Lung (tissue), 12 donors: Measurements from ENCODE around the gene OR6Y1. TPM values are rescaled to one million over a fixed set of nuclear protein-coding genes. Genes with fewer than 3 reads are reported as not detected.

ENCODE experiments used
- ATAC-seq: fragments of 200-7000 bp; cut with Tn5 transposase; one replicate; pipeline ENCODE4 v1.9.1; 2020; ENCODE audit warnings: moderate number of reproducible peaks; ENCODE audit not compliant: insufficient read depth, low FRiP score
- DNase-seq, 3 donors: peaks; one replicate each; pipeline ENCODE4 v3.0.0-alpha.2; 2013 to 2017
- H3K27ac ChIP-seq, 2 donors: one replicate each; pipeline ENCODE4 v1.5.1; 2013; ENCODE audit warnings: mild to moderate bottlenecking in 2 of 2, moderate library complexity in 2 of 2, control low read depth in 1 of 2, inconsistent platforms in 1 of 2, low read depth in 1 of 2, low read length in 1 of 2
- H3K27me3 ChIP-seq, 3 donors: one replicate each; pipeline ENCODE4 v1.5.1; 2013; ENCODE audit warnings: low read length in 2 of 3; ENCODE audit not compliant: control insufficient read depth in 3 of 3, insufficient read depth in 3 of 3
- H3K36me3 ChIP-seq, 4 donors: one replicate each; pipeline ENCODE4 v1.5.1; 2013; ENCODE audit warnings: low read length in 4 of 4, mild to moderate bottlenecking in 1 of 4, moderate library complexity in 1 of 4; ENCODE audit not compliant: control insufficient read depth in 4 of 4, insufficient read depth in 4 of 4
- H3K4me1 ChIP-seq, 5 donors: one replicate each; pipeline ENCODE4 v1.5.1; 2013; ENCODE audit warnings: low read length in 5 of 5, mild to moderate bottlenecking in 2 of 5, moderate library complexity in 1 of 5; ENCODE audit not compliant: control insufficient read depth in 5 of 5, insufficient read depth in 5 of 5
- H3K4me3 ChIP-seq: one replicate; pipeline ENCODE4 v1.5.1; 2013; ENCODE audit warnings: mild to moderate bottlenecking, control low read depth, moderate library complexity
- H3K9ac ChIP-seq, 2 donors: one replicate each; pipeline ENCODE4 v1.5.1; 2013; ENCODE audit warnings: low read length in 2 of 2, control low read depth in 1 of 2; ENCODE audit not compliant: insufficient read depth in 1 of 2
- H3K9me3 ChIP-seq, 4 donors: one replicate each; pipeline ENCODE4 v1.5.1; 2013; ENCODE audit warnings: low read length in 3 of 4, mild to moderate bottlenecking in 1 of 4, moderate library complexity in 1 of 4; ENCODE audit not compliant: control insufficient read depth in 4 of 4, insufficient read depth in 3 of 4
- WGBS, 2 donors: extraction: QIAGEN DNeasy Blood & Tissue Kit; methylation state at CpG; one replicate each; pipeline ENCODE4 v1.1.7; 2013; 5-methylcytosine and 5-hydroxymethylcytosine counted together
- polyA plus RNA-seq, 2 donors: library from polyadenylated mRNA; stranded (reverse); fragments of 200-250 nt; gene quantifications; one replicate each; pipeline ENCODE4 v1.2.1, GENCODE V29; 2013
- total RNA-seq, 2 donors: library from RNA; depleted of rRNA in 1 of 2; stranded (reverse); fragments of >200 nt in 1 of 2; gene quantifications; one replicate each; pipeline ENCODE4 v1.2.1, GENCODE V29; 2014 to 2021
- TF ChIP-seq, protein P1 (sequence below): IDR thresholded peaks from 2 replicates; pipeline ENCODE4 v1.5.1; 2012; ENCODE audit warnings: mild to moderate bottlenecking; ENCODE audit errors: control extremely low read depth, extremely low read depth
- donor health status: control.
- donor health status: control.
- donor health status: Bipolar disorder and iron deficiency.
- donor health status: healthy.
- donor health status: DM: yes; HTN: yes; CAD: no.

The OR6Y1 gene
- total and polyA plus RNA-seq, 4 donors, result not detected

DNA sequence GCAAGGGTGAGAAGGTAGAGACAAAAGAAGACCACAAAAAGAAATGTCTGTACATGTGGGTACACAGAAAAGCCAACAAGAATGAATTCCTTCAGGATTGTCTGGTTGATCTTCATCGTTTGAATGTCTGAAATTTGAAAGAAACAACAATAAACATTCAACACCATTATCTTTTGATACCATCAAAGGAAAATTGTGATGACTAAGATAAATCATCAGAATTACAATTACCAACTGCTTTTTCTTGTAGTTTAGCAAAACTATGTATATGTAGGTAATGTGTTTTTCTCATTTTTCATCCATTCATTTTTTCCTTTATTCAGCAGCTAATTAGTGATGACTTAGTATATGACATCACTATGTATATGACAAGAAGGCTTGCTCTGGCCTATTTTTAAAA is 25.5 kb upstream of the OR6Y1 start, which contains the start of gene OR10X1:
Gene OR10X1 (minus strand): TSS at position 167 of the 400 bp plus-strand sequence. CDS start 0 bp downstream, at position 167.
- Histone ChIP-seq H3K9ac (no peak within 1 kb of the TSS), H3K27me3 (no peaks in the 10 kb centered on the region), H3K9me3 (peaks cover 0 to 2% (median 0%) of the 10 kb centered on the region in 4 donors), H3K4me1 (no peaks in the 10 kb centered on the region), H3K4me3 (no peak within 1 kb of the TSS), H3K27ac (no peak within 1 kb of the TSS), H3K36me3 (no peaks in the 10 kb centered on the region)
- 73 to 79% methylated on average over 1 of the region's 1 CpG for WGBS, 2 donors
- ATAC-seq (no peak), DNase-seq (no peak)
- TF ChIP-seq, protein P1, sequence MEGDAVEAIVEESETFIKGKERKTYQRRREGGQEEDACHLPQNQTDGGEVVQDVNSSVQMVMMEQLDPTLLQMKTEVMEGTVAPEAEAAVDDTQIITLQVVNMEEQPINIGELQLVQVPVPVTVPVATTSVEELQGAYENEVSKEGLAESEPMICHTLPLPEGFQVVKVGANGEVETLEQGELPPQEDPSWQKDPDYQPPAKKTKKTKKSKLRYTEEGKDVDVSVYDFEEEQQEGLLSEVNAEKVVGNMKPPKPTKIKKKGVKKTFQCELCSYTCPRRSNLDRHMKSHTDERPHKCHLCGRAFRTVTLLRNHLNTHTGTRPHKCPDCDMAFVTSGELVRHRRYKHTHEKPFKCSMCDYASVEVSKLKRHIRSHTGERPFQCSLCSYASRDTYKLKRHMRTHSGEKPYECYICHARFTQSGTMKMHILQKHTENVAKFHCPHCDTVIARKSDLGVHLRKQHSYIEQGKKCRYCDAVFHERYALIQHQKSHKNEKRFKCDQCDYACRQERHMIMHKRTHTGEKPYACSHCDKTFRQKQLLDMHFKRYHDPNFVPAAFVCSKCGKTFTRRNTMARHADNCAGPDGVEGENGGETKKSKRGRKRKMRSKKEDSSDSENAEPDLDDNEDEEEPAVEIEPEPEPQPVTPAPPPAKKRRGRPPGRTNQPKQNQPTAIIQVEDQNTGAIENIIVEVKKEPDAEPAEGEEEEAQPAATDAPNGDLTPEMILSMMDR, result no peak

DNA sequence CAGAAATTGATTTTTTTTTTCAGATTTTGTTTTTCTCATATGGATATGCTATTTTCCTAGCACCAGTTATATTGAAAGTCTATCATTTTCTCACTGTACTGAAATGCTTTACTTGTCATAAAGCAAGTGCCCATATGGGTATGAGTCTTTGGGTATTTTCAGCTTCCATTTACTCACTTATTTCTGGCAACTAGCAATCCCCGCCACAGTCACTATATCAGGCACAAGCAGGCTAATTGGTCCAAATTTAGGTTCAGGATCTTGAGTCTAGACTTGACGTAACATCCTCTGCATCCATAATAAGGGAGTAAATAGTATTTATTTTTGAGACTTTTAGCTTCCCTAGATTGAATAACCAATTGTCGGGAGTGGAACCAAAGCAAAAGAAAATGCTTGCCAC is 23.4 kb upstream of the OR6Y1 start:
- TF ChIP-seq, protein P1, result no peak
- ATAC-seq (no peak), DNase-seq (no peak)
- peaks cover 0 to 2% (median 0%) of the 10 kb centered on the region in 4 donors for H3K9me3 ChIP-seq
- no peak overlapping the region for H3K4me3 ChIP-seq
- WGBS, 2 donors, result 90 to 96% methylated on average over 3 of the region's 3 CpGs
- H3K27ac ChIP-seq, result no peak overlapping the region
- no peaks in the 10 kb centered on the region for H3K36me3 ChIP-seq
- H3K27me3 ChIP-seq, result no peaks in the 10 kb centered on the region
- H3K4me1 ChIP-seq, result no peaks in the 10 kb centered on the region
- no peak overlapping the region for H3K9ac ChIP-seq

DNA sequence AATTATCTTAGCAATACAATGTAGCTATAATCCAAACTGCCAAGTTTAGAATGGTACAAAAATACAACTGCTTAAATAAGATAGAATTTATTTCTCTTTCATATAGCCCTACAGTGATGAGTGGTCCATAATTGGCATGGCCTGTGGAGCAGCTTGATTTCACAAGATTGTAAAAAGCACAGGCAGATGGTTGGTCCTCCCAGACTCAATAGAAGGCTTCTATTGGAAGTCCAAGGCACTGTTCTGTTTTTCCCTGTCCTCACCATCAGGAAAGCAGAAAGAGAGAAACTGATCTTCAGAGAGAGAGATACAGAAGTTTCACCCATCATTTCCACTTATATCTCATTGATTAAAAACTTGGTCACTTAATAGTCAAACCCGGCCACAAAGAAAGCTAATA is 18.0 kb upstream of the OR6Y1 start:
- Histone ChIP-seq H3K9me3 (no peaks in the 10 kb centered on the region), H3K27me3 (no peaks in the 10 kb centered on the region), H3K4me3 (no peak overlapping the region), H3K9ac (no peak overlapping the region), H3K4me1 (no peaks in the 10 kb centered on the region), H3K36me3 (no peaks in the 10 kb centered on the region), H3K27ac (no peak overlapping the region)
- WGBS, 2 donors, result 88 to 93% methylated on average over 1 of the region's 1 CpG
- DNase-seq (no peak), ATAC-seq (no peak)
- TF ChIP-seq, protein P1, result no peak

DNA sequence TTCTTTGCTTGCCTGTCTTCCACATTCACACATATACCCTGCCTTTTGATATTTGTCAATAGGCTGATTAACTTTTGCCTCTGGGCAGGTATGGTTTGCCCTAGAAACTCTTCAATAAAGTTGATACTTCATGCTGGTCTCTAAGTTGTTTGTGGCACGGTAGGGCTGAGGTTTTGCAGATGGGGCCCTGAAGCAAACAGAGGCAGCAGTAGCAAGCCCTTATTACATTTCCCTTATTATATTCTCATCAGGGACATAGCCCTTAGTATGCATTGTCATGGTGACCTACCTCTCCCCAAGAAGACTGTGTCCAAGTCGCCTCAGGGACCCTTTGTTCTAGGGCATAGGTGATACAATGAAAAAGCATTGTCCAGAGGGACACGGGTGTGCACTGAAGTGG is 16.3 kb upstream of the OR6Y1 start, which contains the start of gene OR6P1:
Gene OR6P1 (minus strand): TSS at position 101 of the 400 bp plus-strand sequence. CDS start 6,976 bp downstream, outside the sequence.
- no peak within 1 kb of the TSS for H3K4me3 ChIP-seq
- H3K27ac ChIP-seq, result no peak within 1 kb of the TSS
- no peaks in the 10 kb centered on the region for H3K36me3 ChIP-seq
- TF ChIP-seq, protein P1, result no peak
- H3K9me3 ChIP-seq, result no peaks in the 10 kb centered on the region
- ATAC-seq (no peak), DNase-seq (no peak)
- WGBS, 2 donors, result 81 to 93% methylated on average over 3 of the region's 3 CpGs
- no peak within 1 kb of the TSS for H3K9ac ChIP-seq
- no peaks in the 10 kb centered on the region for H3K27me3 ChIP-seq
- no peaks in the 10 kb centered on the region for H3K4me1 ChIP-seq
